ENCODE measurements around the gene PF4V1. TPM values are rescaled to one million over a fixed set of nuclear protein-coding genes. Genes with fewer than 3 reads are reported as not detected.

PF4V1 gene
- total RNA-seq, 2 donors from 2014 or later = not detected

DNA sequence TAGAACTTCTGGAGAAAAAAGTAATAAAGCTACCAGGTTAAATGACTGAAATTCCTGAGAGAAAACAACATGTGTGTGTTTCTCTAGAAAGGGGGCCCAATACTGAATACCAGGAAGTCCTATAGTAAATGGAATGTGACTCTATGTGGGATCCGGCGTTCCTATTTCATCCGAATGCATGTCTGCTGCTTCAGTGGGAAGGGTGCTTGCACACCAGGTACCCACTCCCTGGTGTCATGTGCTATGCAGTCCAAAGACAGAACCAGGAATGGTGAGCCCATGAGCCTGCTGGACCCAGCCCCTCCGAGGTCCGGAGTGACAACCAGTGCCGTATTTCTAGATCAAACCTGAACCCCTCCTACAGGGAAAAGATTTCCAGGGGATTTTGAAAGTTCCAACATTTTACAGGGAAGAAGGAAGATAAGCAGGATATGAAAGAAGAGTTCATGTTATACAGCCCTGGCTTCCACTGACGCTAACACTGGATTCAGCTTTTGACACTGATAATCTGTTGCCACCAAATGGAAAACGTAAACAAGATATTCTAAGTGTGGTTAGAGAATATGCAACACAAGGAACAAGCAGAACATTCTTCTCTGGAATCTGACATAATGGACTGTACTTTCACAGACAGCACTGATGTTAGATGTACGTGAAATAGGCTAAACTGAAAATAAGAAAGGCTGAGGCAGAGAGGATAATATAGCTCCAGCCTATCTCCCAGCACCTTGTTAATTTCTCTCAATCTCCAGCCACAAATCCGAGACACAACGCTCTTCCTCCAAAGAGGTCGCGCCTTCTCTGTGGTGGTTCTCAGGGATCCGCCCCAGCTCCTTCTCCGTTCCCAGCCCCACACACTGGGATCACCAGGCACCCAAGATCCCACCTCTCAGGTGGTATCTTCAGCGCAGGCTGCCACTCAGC is 15.4 kb downstream of the PF4V1 start:
- DNase-seq (ENCODE audit: low spot score) = no peak
- intact Hi-C loops (cut with DNase I) = no loop called here

DNA sequence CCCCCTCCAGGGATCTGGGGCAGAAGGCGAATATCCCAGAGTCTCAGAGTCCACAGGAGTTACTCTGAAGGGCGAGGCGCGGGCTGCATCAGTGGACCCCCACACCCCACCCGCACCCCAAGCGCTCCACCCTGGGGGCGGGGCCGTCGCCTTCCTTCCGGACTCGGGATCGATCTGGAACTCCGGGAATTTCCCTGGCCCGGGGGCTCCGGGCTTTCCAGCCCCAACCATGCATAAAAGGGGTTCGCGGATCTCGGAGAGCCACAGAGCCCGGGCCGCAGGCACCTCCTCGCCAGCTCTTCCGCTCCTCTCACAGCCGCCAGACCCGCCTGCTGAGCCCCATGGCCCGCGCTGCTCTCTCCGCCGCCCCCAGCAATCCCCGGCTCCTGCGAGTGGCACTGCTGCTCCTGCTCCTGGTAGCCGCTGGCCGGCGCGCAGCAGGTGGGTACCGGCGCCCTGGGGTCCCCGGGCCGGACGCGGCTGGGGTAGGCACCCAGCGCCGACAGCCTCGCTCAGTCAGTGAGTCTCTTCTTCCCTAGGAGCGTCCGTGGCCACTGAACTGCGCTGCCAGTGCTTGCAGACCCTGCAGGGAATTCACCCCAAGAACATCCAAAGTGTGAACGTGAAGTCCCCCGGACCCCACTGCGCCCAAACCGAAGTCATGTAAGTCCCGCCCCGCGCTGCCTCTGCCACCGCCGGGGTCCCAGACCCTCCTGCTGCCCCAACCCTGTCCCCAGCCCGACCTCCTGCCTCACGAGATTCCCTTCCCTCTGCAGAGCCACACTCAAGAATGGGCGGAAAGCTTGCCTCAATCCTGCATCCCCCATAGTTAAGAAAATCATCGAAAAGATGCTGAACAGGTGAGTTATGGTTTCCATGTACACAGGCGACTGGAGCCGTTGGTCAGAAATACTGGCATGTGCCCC is 16.3 kb downstream of the PF4V1 start, which contains the start of gene CXCL1:
CXCL1 (plus strand) TSS at position 264 of the 926 bp plus-strand sequence; CDS start at position 342, 78 bp downstream.
- peak; percentile 86 for DNase-seq (ENCODE audit: low spot score)
- intact Hi-C loops (cut with DNase I) = no loop called here

DNA sequence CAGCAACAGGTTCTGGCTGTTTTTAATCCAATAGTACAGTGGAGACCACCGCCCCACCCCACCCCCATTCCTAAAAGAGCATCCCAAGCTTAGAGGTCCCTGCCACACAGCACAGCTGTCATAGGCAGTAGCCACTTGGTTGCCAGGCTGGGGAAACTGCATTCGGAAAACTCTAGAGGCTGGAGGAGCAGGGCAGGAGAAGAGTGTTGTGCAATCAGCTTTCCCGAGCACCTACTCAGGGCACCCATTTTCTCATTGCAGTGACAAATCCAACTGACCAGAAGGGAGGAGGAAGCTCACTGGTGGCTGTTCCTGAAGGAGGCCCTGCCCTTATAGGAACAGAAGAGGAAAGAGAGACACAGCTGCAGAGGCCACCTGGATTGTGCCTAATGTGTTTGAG is 17.2 kb downstream of the PF4V1 start:
- no peak for DNase-seq (ENCODE audit: low spot score)
- intact Hi-C loops (cut with DNase I) = no loop called here

DNA sequence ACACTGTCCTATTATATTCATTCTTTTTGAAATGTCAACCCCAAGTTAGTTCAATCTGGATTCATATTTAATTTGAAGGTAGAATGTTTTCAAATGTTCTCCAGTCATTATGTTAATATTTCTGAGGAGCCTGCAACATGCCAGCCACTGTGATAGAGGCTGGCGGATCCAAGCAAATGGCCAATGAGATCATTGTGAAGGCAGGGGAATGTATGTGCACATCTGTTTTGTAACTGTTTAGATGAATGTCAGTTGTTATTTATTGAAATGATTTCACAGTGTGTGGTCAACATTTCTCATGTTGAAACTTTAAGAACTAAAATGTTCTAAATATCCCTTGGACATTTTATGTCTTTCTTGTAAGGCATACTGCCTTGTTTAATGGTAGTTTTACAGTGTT is 17.7 kb downstream of the PF4V1 start:
- intact Hi-C loops (cut with DNase I) = no loop called here

DNA sequence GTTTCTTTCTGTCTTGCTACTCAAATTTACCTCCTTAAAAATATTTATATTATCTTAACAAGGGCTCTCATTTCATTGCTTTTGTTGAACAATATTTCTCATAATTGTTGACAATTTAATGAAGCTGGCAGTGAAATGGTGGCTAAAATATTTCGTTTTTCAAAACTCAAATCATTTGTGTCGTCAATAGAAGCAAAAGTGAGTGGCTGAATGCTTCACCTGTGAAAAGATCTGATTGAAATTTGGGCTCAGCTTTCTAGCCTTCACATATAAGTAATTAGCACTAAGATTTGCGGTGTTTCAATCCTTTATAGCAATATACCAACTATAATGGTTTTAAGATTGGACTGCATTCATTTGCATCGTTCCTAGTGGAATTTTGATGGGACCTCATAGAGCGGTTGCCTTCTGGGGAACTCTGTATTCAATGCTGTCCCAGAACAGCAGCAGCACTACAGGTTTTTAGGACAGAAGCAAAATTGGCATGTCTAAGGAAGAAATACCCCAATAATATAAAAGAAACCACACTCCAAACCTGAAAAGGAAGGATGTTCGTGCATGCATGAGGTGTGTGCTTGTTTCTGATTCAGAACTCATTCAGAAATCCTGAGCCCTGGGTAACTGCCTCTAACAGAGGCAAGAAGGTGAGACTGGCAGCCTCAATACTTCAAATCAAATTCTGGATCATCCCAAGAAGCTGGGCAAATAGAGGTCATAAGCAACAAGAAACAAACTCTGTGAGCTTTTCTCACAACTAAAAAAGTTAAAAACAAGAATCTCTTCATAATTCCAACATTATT is 18.6 kb downstream of the PF4V1 start:
- intact Hi-C loops (cut with DNase I) = no loop called here
- DNase-seq (ENCODE audit: low spot score) = no peak

More for the DNA sequence above, 17.7 kb downstream of the PF4V1 start:
- no peak for DNase-seq (ENCODE audit: low spot score)

DNA sequence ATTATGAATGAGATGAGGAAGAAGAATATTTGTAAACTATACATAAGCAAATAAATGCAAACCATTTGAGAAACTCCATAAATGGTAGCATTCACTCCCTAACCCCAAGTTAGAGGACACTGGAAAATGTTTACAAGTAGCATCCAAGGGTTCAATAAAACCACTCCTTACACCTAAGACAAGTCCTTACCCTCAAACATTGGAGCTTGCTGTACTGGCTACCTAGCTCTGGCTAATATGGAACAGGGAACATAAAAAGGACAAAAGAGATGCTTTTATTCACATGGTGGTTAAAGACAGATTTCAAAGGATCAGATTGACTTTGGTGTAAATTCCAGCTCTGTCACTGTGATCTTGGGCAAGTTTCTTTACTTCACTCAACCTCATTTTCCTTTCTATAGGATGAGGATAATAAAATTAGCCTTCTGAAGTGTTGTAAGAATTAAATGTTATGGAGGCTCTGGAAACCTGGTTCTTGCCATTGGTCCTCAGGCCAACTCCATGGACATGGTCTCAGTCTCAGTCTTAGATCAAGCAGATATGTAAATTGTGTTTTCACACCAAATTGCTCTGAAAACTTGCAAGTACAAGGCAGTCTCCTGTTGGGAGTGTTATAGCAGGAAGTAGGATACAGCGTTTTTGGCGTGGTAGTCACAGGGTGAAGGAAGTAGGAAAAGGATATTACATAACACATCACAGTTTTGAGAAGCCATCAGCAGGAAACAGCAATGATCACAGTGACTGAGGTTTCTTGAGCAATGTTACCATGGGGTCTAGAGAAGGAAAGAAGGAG is 19.4 kb downstream of the PF4V1 start:
- no peak for DNase-seq (ENCODE audit: low spot score)

DNA sequence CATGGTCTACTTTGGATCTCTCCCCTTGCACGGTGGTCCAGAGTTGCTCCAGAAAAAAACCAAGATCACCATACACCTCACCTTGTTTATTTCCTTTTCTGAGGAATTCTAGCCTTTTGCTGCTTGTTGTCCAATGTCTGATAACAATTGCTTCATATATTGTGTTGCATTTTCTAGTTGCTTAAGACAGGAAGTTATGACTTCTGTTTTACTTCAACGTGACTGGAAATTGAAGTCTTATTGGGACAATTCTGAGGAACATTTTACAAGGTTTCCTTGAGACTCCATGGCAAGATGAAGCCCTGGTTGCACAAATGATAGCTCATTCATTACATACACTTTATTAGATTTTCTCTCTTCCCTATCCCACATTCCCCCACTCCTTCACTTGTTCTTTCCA is 21.3 kb downstream of the PF4V1 start:
- DNase-seq (ENCODE audit: low spot score) = no peak
- intact Hi-C loops (cut with DNase I) = no loop called here

More for the DNA sequence above, 19.4 kb downstream of the PF4V1 start:
- intact Hi-C loops (cut with DNase I) = no loop called here

DNA sequence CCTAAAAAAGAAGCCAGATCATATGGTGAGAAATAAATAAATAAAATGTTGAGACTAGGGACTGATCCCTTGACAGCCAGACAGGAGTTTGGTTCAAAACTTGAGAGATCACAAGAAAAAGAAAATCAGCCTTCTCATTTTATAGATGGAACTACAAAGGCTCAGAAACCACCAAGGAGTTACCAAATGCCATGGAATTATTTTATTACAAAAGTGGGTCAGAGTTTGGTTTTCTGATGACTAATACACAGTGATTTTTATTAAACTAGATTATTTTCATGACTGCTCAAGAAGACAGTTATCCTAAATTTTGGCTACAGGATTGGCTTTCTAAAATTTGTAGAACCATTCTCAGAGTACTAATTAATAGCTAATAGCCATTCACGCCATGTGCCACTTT is 22.3 kb downstream of the PF4V1 start:
- no peak for DNase-seq (ENCODE audit: low spot score)
- intact Hi-C loops (cut with DNase I) = no loop called here

DNA sequence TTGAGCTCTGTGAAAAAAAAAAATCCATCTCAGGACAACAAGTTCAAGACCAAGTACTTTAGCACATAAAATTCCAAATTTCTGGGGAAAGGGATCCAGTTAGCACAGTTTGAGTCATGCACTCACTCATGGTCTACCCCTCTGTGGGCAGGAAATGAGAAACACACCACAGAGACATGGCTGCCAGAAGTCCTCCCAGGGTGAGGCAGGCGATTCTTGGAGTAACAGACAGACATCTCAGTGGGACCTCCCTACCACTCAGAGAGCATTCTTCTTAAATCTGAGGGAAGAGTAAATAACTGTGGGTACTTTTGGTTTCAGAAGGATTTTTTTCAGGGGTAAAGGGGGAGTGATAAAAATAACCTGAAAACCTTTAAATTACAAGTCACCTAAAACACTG is 30.2 kb downstream of the PF4V1 start:
- intact Hi-C loops (cut with DNase I) = no loop called here
- no peak for DNase-seq (ENCODE audit: low spot score)

DNA sequence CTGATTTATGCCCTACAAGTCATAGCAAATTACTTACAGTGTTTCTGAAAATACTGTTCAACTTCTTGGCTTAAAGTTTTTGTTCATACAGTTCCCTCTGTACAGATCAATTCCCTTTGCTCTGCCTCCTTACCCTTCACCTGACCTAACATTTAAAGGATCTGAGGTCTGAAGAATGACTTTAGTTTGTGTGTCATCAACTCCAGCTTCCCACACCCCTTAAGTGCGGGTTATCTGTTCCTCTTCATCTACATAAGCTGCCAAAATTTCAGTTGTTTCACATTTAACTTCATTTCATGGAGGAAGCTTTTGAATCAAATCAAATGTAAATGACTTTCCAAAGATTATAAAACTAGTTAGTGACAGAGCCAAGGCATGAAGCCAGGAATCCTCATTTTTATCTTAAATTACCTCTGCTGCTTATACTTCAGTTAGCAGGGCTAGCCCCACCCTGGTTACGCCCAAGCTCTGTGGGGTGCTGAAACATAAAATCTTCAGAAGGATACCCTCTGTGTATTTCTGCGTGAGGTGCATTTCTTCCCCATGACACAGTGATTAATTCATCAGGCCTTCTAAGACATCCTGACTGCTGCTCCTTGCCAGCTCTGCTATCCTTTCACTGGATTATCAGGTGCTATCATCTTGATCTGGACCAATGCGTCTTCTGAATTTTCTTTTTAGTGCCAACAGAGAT is 32.6 kb downstream of the PF4V1 start:
- intact Hi-C loops (cut with DNase I) = no loop called here
- DNase-seq (ENCODE audit: low spot score) = no peak

DNA sequence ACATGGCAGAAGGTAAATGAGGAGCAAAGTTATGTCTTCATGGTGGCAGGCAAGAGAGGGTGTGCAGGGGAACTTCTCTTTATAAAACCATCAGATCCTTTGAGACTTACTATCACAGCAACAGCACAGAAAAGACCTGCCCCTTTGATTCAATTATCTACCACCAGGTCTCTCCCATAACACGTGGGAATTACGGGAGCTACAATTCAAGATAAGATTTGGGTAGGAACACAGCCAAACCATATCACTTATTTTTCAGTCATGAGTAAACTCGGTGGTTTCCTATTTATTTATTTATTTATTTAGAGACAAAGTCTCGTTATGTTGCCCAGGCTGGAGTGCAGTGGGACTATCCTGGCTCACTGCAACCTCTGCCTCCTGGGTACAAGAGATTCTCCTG is 38.2 kb downstream of the PF4V1 start:
- no peak for DNase-seq (ENCODE audit: low spot score)
- intact Hi-C loops (cut with DNase I) = no loop called here

DNA sequence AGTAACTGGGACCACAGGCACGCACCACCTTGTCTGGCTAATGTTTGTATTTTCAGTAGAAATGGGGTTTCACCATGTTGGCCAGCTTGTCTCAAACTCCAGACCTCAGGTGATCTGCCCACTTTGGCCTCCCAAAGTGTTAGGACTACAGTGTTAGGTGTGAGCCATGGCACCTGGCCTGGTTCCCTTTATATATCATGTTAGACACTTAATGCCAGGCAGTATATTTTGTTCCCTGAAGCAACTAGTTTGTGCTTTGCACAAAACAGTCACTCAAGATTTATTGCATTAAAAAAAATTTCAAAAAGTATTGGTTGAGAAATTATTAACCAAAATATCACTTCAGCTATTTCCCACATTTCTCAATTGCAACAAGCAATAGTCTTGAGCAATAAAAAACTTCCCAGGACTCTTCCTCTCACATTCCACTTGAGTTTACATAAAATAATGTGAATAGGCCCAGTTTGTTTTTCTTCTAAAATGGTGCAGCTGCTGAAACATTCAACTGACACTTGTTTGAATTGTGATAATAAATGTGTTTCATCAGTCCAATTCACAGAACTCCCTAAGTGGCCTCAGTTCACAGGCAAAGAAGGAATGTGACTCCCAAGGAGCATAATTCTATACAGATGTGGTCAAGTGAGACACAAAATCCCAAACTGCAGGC is 38.8 kb downstream of the PF4V1 start:
- intact Hi-C loops (cut with DNase I) = no loop called here
- no peak for DNase-seq (ENCODE audit: low spot score)

DNA sequence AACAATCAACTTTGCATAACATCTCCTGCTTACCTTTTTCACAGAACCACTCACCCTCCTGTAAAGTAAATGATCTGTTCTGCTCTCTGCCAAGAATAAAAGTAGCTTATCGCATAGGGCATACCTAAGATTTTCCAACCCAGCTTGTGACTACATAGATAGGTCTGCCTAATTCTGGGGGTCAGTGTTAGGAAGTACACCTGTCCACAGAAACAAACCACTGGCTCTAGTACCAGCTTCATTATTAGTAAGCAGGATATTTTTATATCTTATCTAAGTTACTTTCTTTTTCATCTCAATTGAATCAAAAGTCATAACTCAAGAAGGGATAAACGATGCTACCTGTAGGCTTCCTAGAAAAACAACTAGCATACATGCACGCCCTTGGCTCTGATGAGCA is 39.9 kb downstream of the PF4V1 start:
- intact Hi-C loops (cut with DNase I) = no loop called here

DNA sequence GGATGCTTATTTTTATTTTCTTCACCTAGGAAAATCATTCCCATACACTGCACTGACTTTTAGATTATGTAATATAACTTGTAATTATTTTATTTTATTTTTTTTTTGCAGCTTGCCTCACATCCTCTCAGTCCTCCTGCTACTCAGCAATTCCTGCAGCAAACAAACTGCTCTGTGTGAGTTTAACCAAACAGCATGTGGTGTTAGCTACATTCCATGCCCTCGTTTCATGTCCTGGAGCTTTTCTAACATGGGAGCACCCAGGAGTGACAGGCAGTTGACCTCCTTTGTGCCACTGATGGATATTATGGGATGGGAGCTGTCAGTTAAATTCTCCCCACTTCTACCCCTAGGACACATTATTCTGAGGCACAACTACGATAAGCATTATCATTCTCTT is 40.9 kb downstream of the PF4V1 start:
- intact Hi-C loops (cut with DNase I) = no loop called here
- no peak for DNase-seq (ENCODE audit: low spot score)

More for the DNA sequence above, 39.9 kb downstream of the PF4V1 start:
- no peak for DNase-seq (ENCODE audit: low spot score)

DNA sequence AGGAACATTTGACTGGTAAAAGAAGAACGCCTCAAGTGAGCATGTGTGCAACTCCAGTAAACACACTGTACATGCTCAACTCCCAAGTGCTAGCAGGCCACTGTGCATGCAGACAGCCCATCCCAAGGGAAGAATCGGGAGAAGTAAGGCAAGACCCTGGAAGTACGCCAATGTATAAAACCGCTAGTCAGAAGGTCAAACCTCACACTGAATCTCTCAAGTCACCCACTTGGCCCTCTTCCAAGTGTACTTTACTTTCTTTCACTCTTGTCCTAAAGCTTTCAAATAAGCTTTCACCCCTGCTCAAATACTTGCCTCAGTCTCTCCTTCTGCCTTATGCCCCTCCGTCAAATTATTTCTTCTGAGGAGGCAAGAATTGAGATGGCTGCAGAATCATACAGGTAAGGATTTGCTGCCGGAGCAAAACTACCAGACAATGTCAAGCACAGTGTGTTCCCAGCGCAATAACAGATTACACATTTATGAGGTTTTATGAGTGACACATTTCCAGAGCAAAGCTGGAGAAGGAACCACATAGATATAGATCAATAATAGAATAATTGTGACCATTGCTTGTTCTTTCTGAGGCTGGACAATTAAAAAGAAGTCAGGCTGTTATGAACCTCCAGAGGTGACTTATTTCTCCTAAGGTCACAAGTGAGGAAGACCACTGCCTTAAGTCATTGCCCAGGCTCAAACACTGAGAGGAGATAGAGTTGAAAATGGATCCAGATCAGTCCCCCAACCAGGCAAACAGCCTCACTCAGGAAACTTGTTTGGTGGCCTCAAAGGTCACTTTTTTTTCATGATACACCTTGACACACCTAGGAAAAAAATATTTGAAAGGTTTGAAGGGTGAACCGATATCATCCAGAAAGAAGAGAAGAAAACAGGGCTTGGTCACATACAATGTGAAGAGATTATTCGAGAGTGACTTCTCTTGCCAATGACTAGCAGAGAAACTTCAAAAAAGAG is 42.4 kb downstream of the PF4V1 start:
- intact Hi-C loops (cut with DNase I) = no loop called here
- DNase-seq (ENCODE audit: low spot score) = no peak

DNA sequence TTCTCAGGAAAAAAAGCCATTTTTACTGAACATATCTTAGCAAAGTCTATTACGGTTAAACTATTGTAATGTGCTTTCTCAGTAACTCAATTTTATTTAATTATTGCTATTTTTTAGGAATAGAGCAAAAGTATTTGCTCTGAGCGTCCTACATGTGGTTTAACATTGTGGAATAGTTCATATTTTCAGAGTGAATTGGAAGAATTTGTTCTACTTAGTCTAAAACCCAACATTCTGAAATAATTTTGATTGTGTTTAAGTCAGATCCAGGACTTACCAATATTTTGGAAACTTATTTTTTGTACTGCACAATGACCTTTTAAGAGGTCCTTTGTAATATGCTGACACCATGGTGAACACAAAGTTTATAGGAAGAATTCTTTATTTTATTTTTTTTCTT is 43.3 kb downstream of the PF4V1 start:
- no peak for DNase-seq (ENCODE audit: low spot score)
- intact Hi-C loops (cut with DNase I) = no loop called here
